WTC11 (cell line): ENCODE results near the gene C10orf67.

Experiments
- CREB1 ChIP-seq: sonication (generic); formaldehyde crosslinking; IDR thresholded peaks from 2 replicates; pipeline ENCODE4 v1.8.0; 2023; ENCODE audit warnings: mild to moderate bottlenecking, missing genetic modification reagents
- CTCF ChIP-seq: fragments of 200-600 bp; IDR thresholded peaks from 2 replicates; pipeline ENCODE4 v1.8.0; 2022; ENCODE audit warnings: antibody characterized with exemption
- ESRRA ChIP-seq: sonication (generic); formaldehyde crosslinking; IDR thresholded peaks from 2 replicates; pipeline ENCODE4 v1.8.1; 2022; ENCODE audit warnings: mild to moderate bottlenecking, missing genetic modification reagents, borderline replicate concordance
- GABPB1 ChIP-seq: sonication (generic); formaldehyde crosslinking; IDR thresholded peaks from 2 replicates; pipeline ENCODE4 v1.8.1; 2023; ENCODE audit warnings: mild to moderate bottlenecking, missing genetic modification reagents
- JUN ChIP-seq: sonication (generic); formaldehyde crosslinking; IDR thresholded peaks from 2 replicates; pipeline ENCODE4 v1.8.0; 2023; ENCODE audit warnings: mild to moderate bottlenecking, missing genetic modification reagents
- SMAD4 ChIP-seq: sonication (generic); formaldehyde crosslinking; IDR thresholded peaks from 2 replicates; pipeline ENCODE4 v1.8.0; 2022; ENCODE audit warnings: mild to moderate bottlenecking, missing genetic modification reagents
- ZNF121 ChIP-seq: sonication (generic); formaldehyde crosslinking; IDR thresholded peaks from 2 replicates; pipeline ENCODE4 v1.8.0; 2023; ENCODE audit warnings: missing genetic modification reagents
- ZNF416 ChIP-seq: fragments of 250-450 bp; sonication (Bioruptor Pico); IDR thresholded peaks from 2 replicates; pipeline ENCODE4 v1.9.0; 2021; ENCODE audit warnings: mild to moderate bottlenecking, inconsistent platforms

- TF ChIP-seq SMAD4 (no peak), GABPB1 (CRISPR knock-in tag) (no peak), ESRRA (no peak), CTCF (no peak), ZNF121 (CRISPR knock-in tag) (no peak), ZNF416 (CRISPR knock-in tag) (no peak), CREB1 (CRISPR knock-in tag) (no peak), JUN (no peak)
Observed at GRCh38 chr10:23201837-23202236, 142.8 kb downstream of the C10orf67 start.
